ENCODE data around the gene ZNF764. TPM values are rescaled to one million over a fixed set of nuclear protein-coding genes. Genes with fewer than 3 reads are reported as not detected.

ZNF764 gene
- total RNA-seq, 1 experiment from 2014 or later, result 9.1 TPM

DNA sequence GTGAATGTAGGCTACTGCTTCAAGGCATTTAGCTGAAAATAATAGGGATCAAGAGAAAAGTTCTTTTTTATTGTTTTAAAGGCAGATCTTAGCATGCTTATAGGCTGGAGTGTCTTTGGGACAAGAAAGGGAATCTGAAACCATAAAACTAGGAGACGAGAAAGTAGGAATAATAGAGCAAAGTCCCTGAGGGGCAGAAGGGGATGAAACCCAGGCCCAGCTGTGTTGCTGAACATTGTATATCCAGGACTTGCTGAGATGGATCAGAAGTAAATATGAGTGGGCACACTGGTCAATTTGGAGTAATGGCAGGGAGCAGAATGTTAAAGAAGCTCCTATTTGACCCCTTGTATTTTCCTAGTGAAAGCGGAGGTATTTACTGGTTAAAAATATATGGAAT, 42.8 kb upstream of the ZNF764 start:
- ATAC-seq (no peak), DNase-seq (ENCODE audit: low read depth, low spot score) (no peak)
- Histone ChIP-seq H3K4me2 (ENCODE audit: low read length) (no peak overlapping the region), H3K9ac (ENCODE audit: low read length) (no peak overlapping the region), H3K79me2 (ENCODE audit: insufficient read depth, low read length) (no peaks in the 10 kb centered on the region), H3K27me3 (ENCODE audit: insufficient read depth, low read length) (no peaks in the 10 kb centered on the region), H3K9me3 (ENCODE audit: control insufficient read depth in 1 of 2, insufficient read depth in 1 of 2, low read depth in 1 of 2, low read length in 2 of 2) (no peaks in the 10 kb centered on the region), H2AFZ (ENCODE audit: low read depth, low read length, poor library complexity, severe bottlenecking) (no peak overlapping the region), H3K9me2 (ENCODE audit: insufficient read depth) (no peaks in the 10 kb centered on the region), H3K36me3 (ENCODE audit: control insufficient read depth in 1 of 2, insufficient read depth in 2 of 2, low read length in 2 of 2) (peaks cover 12 to 14% of the 10 kb centered on the region in 2 experiments; a peak in 3 of 4 replicates), H3K27ac (ENCODE audit: low read depth, low read length) (no peak overlapping the region), H3K4me1 (ENCODE audit: control insufficient read depth in 1 of 2, insufficient read depth in 2 of 2, low read length in 2 of 2) (peaks cover 0 to 5% of the 10 kb centered on the region in 2 experiments; a peak in 3 of 4 replicates), H3K4me3 (replicated peaks in 1 of 2; ENCODE audit: low read depth in 1 of 2, low read length in 2 of 2) (no peak overlapping the region), H4K20me1 (ENCODE audit: insufficient read depth) (no peaks in the 10 kb centered on the region)
- intact Hi-C loops (cut with micrococcal nuclease), result no loop called here
- CTCF ChIA-PET, result interaction anchor here (1.5 to 2.4 kb wide), 2 partner anchors 15 to 171 kb away, joined by 3 to 8 read pairs; partner anchors contain the start of gene DCTPP1
- BruUV-seq (replicated peaks), result no TSS peak
- RAD21 ChIA-PET (ENCODE audit: low non-redundant PET in 1 of 2, low total read pairs in 2 of 2, uncharacterized antibody in 2 of 2, unreplicated experiment in 2 of 2), result no interaction called here
- no peak for TF ChIP-seq CBX3 (IDR thresholded peaks at IDR 0.05; ENCODE audit: low read depth)
- TF ChIP-seq, protein P1, sequence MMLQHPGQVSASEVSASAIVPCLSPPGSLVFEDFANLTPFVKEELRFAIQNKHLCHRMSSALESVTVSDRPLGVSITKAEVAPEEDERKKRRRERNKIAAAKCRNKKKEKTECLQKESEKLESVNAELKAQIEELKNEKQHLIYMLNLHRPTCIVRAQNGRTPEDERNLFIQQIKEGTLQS (IDR thresholded peaks at IDR 0.05), result no peak
- TF ChIP-seq, protein P2, sequence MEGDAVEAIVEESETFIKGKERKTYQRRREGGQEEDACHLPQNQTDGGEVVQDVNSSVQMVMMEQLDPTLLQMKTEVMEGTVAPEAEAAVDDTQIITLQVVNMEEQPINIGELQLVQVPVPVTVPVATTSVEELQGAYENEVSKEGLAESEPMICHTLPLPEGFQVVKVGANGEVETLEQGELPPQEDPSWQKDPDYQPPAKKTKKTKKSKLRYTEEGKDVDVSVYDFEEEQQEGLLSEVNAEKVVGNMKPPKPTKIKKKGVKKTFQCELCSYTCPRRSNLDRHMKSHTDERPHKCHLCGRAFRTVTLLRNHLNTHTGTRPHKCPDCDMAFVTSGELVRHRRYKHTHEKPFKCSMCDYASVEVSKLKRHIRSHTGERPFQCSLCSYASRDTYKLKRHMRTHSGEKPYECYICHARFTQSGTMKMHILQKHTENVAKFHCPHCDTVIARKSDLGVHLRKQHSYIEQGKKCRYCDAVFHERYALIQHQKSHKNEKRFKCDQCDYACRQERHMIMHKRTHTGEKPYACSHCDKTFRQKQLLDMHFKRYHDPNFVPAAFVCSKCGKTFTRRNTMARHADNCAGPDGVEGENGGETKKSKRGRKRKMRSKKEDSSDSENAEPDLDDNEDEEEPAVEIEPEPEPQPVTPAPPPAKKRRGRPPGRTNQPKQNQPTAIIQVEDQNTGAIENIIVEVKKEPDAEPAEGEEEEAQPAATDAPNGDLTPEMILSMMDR (IDR thresholded peaks at IDR 0.05 in 2 of 3, conservative IDR thresholded peaks at IDR 0.05 in 1 of 3; ENCODE audit: borderline replicate concordance in 1 of 3, insufficient read depth in 1 of 3, low read depth in 2 of 3, low read length in 2 of 3), result no peak
- TF ChIP-seq ZNF274 (IDR thresholded peaks at IDR 0.05; ENCODE audit: low read depth, low read length), result no peak
- no peak for TF ChIP-seq POLR2AphosphoS5 (IDR thresholded peaks at IDR 0.05; ENCODE audit: low read depth, low read length)
- no peak for TF ChIP-seq ELF1 (IDR thresholded peaks at IDR 0.05; ENCODE audit: borderline replicate concordance, low read depth)
- TF ChIP-seq SP1 (IDR thresholded peaks at IDR 0.05; ENCODE audit: low read depth), result no peak
- TF ChIP-seq TCF7L2 (IDR thresholded peaks at IDR 0.05; ENCODE audit: borderline replicate concordance, extremely low read depth, insufficient read depth, insufficient read length), result no peak
- no peak for TF ChIP-seq ZFX (IDR thresholded peaks at IDR 0.05)
- TF ChIP-seq, protein P3, sequence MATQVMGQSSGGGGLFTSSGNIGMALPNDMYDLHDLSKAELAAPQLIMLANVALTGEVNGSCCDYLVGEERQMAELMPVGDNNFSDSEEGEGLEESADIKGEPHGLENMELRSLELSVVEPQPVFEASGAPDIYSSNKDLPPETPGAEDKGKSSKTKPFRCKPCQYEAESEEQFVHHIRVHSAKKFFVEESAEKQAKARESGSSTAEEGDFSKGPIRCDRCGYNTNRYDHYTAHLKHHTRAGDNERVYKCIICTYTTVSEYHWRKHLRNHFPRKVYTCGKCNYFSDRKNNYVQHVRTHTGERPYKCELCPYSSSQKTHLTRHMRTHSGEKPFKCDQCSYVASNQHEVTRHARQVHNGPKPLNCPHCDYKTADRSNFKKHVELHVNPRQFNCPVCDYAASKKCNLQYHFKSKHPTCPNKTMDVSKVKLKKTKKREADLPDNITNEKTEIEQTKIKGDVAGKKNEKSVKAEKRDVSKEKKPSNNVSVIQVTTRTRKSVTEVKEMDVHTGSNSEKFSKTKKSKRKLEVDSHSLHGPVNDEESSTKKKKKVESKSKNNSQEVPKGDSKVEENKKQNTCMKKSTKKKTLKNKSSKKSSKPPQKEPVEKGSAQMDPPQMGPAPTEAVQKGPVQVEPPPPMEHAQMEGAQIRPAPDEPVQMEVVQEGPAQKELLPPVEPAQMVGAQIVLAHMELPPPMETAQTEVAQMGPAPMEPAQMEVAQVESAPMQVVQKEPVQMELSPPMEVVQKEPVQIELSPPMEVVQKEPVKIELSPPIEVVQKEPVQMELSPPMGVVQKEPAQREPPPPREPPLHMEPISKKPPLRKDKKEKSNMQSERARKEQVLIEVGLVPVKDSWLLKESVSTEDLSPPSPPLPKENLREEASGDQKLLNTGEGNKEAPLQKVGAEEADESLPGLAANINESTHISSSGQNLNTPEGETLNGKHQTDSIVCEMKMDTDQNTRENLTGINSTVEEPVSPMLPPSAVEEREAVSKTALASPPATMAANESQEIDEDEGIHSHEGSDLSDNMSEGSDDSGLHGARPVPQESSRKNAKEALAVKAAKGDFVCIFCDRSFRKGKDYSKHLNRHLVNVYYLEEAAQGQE (IDR thresholded peaks at IDR 0.05; ENCODE audit: low read depth), result no peak
- TF ChIP-seq EZH2 (IDR thresholded peaks at IDR 0.05), result no peak
- no peak for TF ChIP-seq JUND (IDR thresholded peaks at IDR 0.05)
- TF ChIP-seq EZH2phosphoT487 (IDR thresholded peaks at IDR 0.05; ENCODE audit: borderline replicate concordance), result no peak
- TF ChIP-seq RAD21 (IDR thresholded peaks at IDR 0.05; ENCODE audit: low read depth), result no peak
- TF ChIP-seq CEBPB (IDR thresholded peaks at IDR 0.05; ENCODE audit: low read depth), result no peak
- no peak for TF ChIP-seq SRF (IDR thresholded peaks at IDR 0.05; ENCODE audit: low read depth)
- POLR2A ChIA-PET, result interaction anchor here (3.4 kb wide), 1 partner anchor 9 kb away, joined by 14 read pairs; the partner anchor contains the start of gene ZNF689

All from HCT116 (cell line).